ENCODE data around the gene GSE1.

Gene GSE1

GRCh38 chr16:85683363-85683762 is 70.2 kb downstream of the GSE1 start:
- DNase-seq, result no peak

GRCh38 chr16:85685251-85685650 is 72.1 kb downstream of the GSE1 start:
- no peak for DNase-seq

- peak in 1 of 2 donors; percentile 9 for DNase-seq
These were observed 73.9 kb downstream of the GSE1 start for GRCh38 chr16:85686912-85687591.

- no peak for DNase-seq
These were observed 74.7 kb downstream of the GSE1 start for GRCh38 chr16:85687651-85688471.

GRCh38 chr16:85688586-85689284 is 75.6 kb downstream of the GSE1 start, which contains the start of gene GINS2:
GINS2 (minus strand) TSS chr16:85688954; CDS start chr16:85688898, 56 bp downstream.
- DNase-seq, result peak; percentile 92 to 94

- DNase-seq, result no peak
These were observed 76.3 kb downstream of the GSE1 start for GRCh38 chr16:85689285-85689949.

GRCh38 chr16:85689950-85690320 is 76.8 kb downstream of the GSE1 start:
- no peak for DNase-seq

- DNase-seq, result no peak
These were observed 77.4 kb downstream of the GSE1 start for GRCh38 chr16:85690469-85691064.

GRCh38 chr16:85695196-85696128 is 82.3 kb downstream of the GSE1 start:
- DNase-seq, result no peak

GRCh38 chr16:85696781-85697180 is 83.7 kb downstream of the GSE1 start:
- DNase-seq, result no peak

- no peak for DNase-seq
These were observed 84.3 kb downstream of the GSE1 start for GRCh38 chr16:85697431-85697830.

- DNase-seq, result no peak
These were observed 85.4 kb downstream of the GSE1 start for GRCh38 chr16:85698459-85698891.

GRCh38 chr16:85698935-85699558 is 85.9 kb downstream of the GSE1 start:
- DNase-seq, result no peak

- DNase-seq, result no peak
These were observed 86.5 kb downstream of the GSE1 start for GRCh38 chr16:85699628-85700027.

- no peak for DNase-seq
These were observed 90.9 kb downstream of the GSE1 start for GRCh38 chr16:85704011-85704410.

GRCh38 chr16:85704900-85705846 is 92.1 kb downstream of the GSE1 start:
- DNase-seq, result no peak

- DNase-seq, result no peak
These were observed 93.4 kb downstream of the GSE1 start for GRCh38 chr16:85706449-85707034.

GRCh38 chr16:85707528-85708095 is 94.5 kb downstream of the GSE1 start:
- no peak for DNase-seq

- DNase-seq, result no peak
These were observed 95.2 kb downstream of the GSE1 start for GRCh38 chr16:85708338-85708737.
